Hepatocyte (in vitro differentiated cells): ENCODE data around the gene CTTN. TPM values are rescaled to one million over a fixed set of nuclear protein-coding genes. Genes with fewer than 3 reads are reported as not detected.
"Not testable (repeated sequence)": the region's sequence is repeated elsewhere in the genome, so short reads cannot be mapped to it uniquely, and the experiment has no call there.

Experiments used
- DNase-seq: peaks from one replicate; pipeline ENCODE4 v3.0.0-alpha.2; 2016; ENCODE audit warnings: low spot score
- H2AFZ ChIP-seq: fragments of 200-600 bp; sonication (generic); 2 replicates; pipeline ENCODE4 v1.6.0; 2016; ENCODE audit warnings: antibody characterized with exemption, mild to moderate bottlenecking
- H3K27ac ChIP-seq: fragments of 200-600 bp; sonication (generic); 2 replicates; pipeline ENCODE4 v1.5.1; 2016; ENCODE audit warnings: mild to moderate bottlenecking
- H3K27me3 ChIP-seq: fragments of 200-600 bp; sonication (generic); 2 replicates; pipeline ENCODE4 v1.6.1; 2016
- H3K36me3 ChIP-seq: fragments of 200-600 bp; sonication (generic); replicated peaks from 2 replicates; pipeline ENCODE4 v1.5.1; 2016; ENCODE audit warnings: low read depth; ENCODE audit not compliant: insufficient read depth
- H3K4me1 ChIP-seq: fragments of 200-600 bp; sonication (generic); 2 replicates; pipeline ENCODE4 v1.5.1; 2016; ENCODE audit warnings: mild to moderate bottlenecking, moderate library complexity; ENCODE audit not compliant: insufficient read depth
- H3K4me2 ChIP-seq: fragments of 200-600 bp; sonication (generic); 2 replicates; pipeline ENCODE4 v1.6.0; 2016
- H3K4me3 ChIP-seq: fragments of 200-600 bp; sonication (generic); 2 replicates; pipeline ENCODE4 v1.5.1; 2016; ENCODE audit warnings: mild to moderate bottlenecking
- H3K79me2 ChIP-seq: fragments of 200-600 bp; sonication (generic); 2 replicates; pipeline ENCODE4 v1.6.0; 2017; ENCODE audit warnings: mild to moderate bottlenecking
- H3K9me2 ChIP-seq: fragments of 200-600 bp; sonication (generic); replicated peaks from 2 replicates; pipeline ENCODE4 v1.6.0; 2017; ENCODE audit warnings: mild to moderate bottlenecking; ENCODE audit not compliant: insufficient read depth
- H3K9me3 ChIP-seq: fragments of 200-600 bp; sonication (generic); 2 replicates; pipeline ENCODE4 v1.5.1; 2016; ENCODE audit warnings: low read depth, mild to moderate bottlenecking
- H4K20me1 ChIP-seq: fragments of 200-600 bp; sonication (generic); 2 replicates; pipeline ENCODE4 v1.6.0; 2016; ENCODE audit warnings: mild to moderate bottlenecking; ENCODE audit not compliant: insufficient read depth, poor library complexity, severe bottlenecking
- EZH2 ChIP-seq: fragments of 200-600 bp; sonication (generic); IDR thresholded peaks from 2 replicates; pipeline ENCODE4 v1.6.1; 2016; ENCODE audit warnings: antibody characterized with exemption, mild to moderate bottlenecking, borderline replicate concordance
- EZH2phosphoT487 ChIP-seq: fragments of 200-600 bp; sonication (generic); IDR thresholded peaks from one replicate; pipeline ENCODE4 v1.6.1; 2018; ENCODE audit warnings: antibody characterized with exemption, mild to moderate bottlenecking, low read depth, moderate library complexity; ENCODE audit not compliant: unreplicated experiment, severe bottlenecking
- WGBS: methylation state at CpG from one replicate; pipeline ENCODE4 v1.1.6; 2016; ENCODE audit warnings: low lambda C conversion rate; ENCODE audit errors: missing lambda C conversion rate; 5-methylcytosine and 5-hydroxymethylcytosine counted together
- polyA plus RNA-seq: library from polyadenylated mRNA; unstranded; fragments of >200 nt; fragmentation: Nextera tagmentation; extraction: Ambion mirVana; gene quantifications from 2 replicates; pipeline ENCODE4 v1.2.1, GENCODE V29; 2016
- total RNA-seq: library from RNA; depleted of rRNA; stranded (reverse); fragments of >200 nt; gene quantifications from 2 replicates; pipeline ENCODE4 v1.2.3, GENCODE V29; 2014
- TF ChIP-seq, protein P1 (sequence below): fragments of 200-600 bp; sonication (generic); IDR thresholded peaks from 2 replicates; pipeline ENCODE4 v1.5.1; 2016; ENCODE audit warnings: antibody characterized with exemption, mild to moderate bottlenecking; ENCODE audit not compliant: poor library complexity

Gene CTTN
- total and polyA plus RNA-seq, 2 experiments from 2014 or later: 154 to 207 TPM

DNA sequence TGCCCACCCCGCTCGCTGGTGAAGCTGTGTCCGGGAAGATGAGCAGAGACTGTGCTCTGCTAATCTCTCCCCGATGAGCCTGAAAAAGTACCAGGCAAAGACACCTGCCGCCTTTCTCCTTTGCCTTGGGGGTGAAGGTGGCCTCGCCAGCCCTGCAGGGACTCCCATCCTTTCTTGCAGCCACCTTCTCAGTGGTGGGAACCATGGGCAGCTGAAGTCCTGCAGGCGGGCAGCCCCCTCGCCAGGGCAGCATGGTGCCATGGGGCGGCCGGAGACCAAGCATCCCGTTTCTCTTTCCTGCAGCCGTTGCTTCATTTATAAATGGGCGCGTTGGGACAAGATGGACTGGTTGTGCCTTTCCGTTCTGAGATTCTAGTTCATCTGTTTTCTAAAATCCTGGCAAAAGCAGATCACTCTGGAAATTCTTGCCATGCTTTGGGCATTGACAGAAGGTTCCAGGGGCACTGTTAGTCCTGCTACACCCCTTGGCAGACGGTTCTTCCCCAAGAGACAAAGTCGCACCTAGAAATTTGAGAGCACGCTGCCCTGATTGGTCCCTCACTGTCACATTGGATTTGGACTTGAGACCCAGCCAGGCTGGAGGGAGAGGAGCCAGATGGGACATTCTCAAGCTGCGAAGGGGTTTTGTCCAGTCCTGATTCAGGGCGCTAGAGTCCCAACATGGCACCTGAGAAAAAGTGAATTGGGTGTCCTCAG lies 7.5 kb downstream of the CTTN start:
- DNase-seq: no peak
- Histone ChIP-seq H4K20me1 (peaks cover 53% of the 10 kb centered on the region), H3K79me2 (peaks cover 66% of the 10 kb centered on the region), H3K4me1 (peaks cover 5% of the 10 kb centered on the region), H3K4me3 (no peak overlapping the region), H3K9me3 (no peaks in the 10 kb centered on the region), H3K27ac (no peak overlapping the region), H2AFZ (no peak overlapping the region), H3K4me2 (no peak overlapping the region), H3K9me2 (no peaks in the 10 kb centered on the region), H3K36me3 (peaks cover 6% of the 10 kb centered on the region), H3K27me3 (no peaks in the 10 kb centered on the region)
- TF ChIP-seq EZH2phosphoT487 (no peak), EZH2 (no peak)
- TF ChIP-seq, protein P1, sequence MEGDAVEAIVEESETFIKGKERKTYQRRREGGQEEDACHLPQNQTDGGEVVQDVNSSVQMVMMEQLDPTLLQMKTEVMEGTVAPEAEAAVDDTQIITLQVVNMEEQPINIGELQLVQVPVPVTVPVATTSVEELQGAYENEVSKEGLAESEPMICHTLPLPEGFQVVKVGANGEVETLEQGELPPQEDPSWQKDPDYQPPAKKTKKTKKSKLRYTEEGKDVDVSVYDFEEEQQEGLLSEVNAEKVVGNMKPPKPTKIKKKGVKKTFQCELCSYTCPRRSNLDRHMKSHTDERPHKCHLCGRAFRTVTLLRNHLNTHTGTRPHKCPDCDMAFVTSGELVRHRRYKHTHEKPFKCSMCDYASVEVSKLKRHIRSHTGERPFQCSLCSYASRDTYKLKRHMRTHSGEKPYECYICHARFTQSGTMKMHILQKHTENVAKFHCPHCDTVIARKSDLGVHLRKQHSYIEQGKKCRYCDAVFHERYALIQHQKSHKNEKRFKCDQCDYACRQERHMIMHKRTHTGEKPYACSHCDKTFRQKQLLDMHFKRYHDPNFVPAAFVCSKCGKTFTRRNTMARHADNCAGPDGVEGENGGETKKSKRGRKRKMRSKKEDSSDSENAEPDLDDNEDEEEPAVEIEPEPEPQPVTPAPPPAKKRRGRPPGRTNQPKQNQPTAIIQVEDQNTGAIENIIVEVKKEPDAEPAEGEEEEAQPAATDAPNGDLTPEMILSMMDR: no peak
- 97% methylated on average over 20 of the region's 20 CpGs for WGBS

DNA sequence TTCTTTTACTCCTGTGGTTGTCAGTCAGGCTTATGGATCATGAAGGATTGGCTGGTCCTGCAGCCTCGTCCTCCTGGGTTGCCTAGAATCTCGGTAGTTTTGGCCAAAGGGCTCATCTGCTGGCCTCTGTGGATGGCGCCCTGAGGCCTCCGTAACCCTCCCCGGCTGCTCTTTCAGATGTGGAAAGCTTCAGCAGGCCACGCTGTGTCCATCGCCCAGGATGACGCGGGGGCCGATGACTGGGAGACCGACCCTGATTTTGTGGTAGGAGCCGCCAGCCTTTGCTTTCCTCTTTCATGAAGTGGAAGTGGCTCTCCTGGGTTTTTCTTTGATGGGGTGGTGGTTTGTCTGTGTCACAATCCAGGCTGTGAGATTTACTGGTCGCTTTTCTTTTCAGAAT lies 8.8 kb downstream of the CTTN start:
- WGBS: 91% methylated on average over 13 of the region's 13 CpGs
- Histone ChIP-seq H3K9me2 (no peaks in the 10 kb centered on the region), H3K9me3 (no peaks in the 10 kb centered on the region), H3K4me1 (no peaks in the 10 kb centered on the region), H3K79me2 (peaks cover 53% of the 10 kb centered on the region), H3K4me2 (no peak overlapping the region), H2AFZ (no peak overlapping the region), H3K27me3 (no peaks in the 10 kb centered on the region), H3K27ac (no peak overlapping the region), H3K4me3 (no peak overlapping the region), H4K20me1 (peaks cover 41% of the 10 kb centered on the region), H3K36me3 (peaks cover 6% of the 10 kb centered on the region)
- TF ChIP-seq EZH2phosphoT487 (no peak), EZH2 (no peak)
- TF ChIP-seq, protein P1: no peak
- DNase-seq: no peak

DNA sequence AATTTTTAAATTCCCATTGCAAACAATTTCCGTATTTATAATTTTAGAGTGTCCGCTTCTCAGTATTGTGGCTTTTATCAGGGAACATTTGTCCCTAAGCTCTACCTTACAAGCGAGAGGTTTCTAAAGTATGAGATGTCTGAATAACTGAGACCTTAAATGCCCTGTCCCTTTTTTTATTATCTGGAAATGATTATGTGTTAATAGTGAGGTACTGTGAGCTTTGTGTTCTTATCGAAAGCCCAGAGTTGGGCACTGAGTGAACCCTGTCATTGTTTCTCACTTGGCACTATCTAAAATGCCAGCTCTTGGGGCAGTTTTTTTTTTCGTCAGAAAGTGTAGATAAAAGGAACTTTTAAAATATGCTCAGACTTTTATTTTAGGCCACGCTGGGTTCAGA lies 9.5 kb downstream of the CTTN start:
- 96% methylated on average over 6 of the region's 6 CpGs for WGBS
- Histone ChIP-seq H3K4me3 (no peak overlapping the region), H3K9me3 (no peaks in the 10 kb centered on the region), H3K4me1 (no peaks in the 10 kb centered on the region), H3K9me2 (no peaks in the 10 kb centered on the region), H2AFZ (no peak overlapping the region), H3K27ac (no peak overlapping the region), H3K4me2 (no peak overlapping the region), H4K20me1 (peaks cover 36% of the 10 kb centered on the region), H3K27me3 (no peaks in the 10 kb centered on the region), H3K36me3 (peaks cover 6% of the 10 kb centered on the region), H3K79me2 (peaks cover 46% of the 10 kb centered on the region)
- TF ChIP-seq EZH2 (no peak), EZH2phosphoT487 (no peak)
- TF ChIP-seq, protein P1: no peak
- no peak for DNase-seq

DNA sequence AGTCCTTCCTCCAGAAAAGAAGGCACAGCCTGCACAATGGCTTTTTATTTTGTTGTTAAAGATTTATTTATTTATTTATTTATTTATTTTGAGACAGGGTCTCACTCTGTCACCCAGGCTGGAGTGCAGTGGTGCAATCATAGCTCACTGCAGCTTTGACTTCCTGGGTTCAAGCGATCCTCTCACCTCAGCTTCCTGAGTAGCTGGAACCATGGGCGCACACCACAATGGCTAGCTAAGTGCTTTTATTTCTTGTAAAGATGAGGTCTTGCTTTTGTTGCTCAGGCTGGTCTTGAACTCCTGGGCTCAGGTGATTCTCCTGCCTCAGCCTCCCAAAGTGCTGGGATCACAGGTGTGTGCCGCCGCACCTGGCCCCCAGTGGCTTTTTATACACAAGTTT lies 10.0 kb downstream of the CTTN start:
- H3K27ac ChIP-seq, H3K4me3 ChIP-seq, H3K4me2 ChIP-seq, H3K27me3 ChIP-seq, H3K9me3 ChIP-seq, H2AFZ ChIP-seq, H3K36me3 ChIP-seq, H3K4me1 ChIP-seq, DNase-seq, H3K9me2 ChIP-seq: not testable (repeated sequence)
- 99% methylated on average over 4 of the region's 4 CpGs for WGBS
- H4K20me1 ChIP-seq: peaks cover 31% of the 10 kb centered on the region
- peaks cover 41% of the 10 kb centered on the region for H3K79me2 ChIP-seq
